Measurements from ENCODE around the gene PRM1.

DNA sequence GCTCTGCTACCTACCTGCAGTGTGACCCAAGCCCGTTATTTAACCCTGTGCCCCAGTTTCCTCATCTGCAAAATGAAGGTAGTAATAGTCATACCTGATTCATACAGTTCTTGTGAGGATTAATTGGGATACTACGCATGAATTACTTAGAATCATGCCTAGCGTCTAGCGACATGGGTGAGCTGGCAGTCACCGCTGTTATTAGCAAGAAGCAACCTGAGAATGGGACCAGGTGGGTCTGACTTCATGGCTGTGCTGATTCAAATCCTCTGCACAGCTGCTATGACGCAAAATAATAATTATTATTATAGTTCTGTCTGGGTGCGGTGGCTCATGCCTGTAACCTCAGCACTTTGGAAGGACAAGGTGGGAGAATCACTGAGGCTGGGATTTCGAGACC lies 33.0 kb downstream of the PRM1 start:
- TF ChIP-seq CTCF (conservative IDR thresholded peaks at IDR 0.05) (no peak), EZH2 (IDR thresholded peaks at IDR 0.05; ENCODE audit: low read depth) (no peak)

All from PC-9 (cell line).